Measurements from ENCODE around the gene FOXO1.

The FOXO1 gene

GRCh38 chr13:40657951-40658350 is 8.5 kb downstream of the FOXO1 start:
- Histone ChIP-seq H3K36me3 (ENCODE audit: control insufficient read depth, insufficient read depth, low read length) (no peaks in the 10 kb centered on the region), H3K4me3 (replicated peaks; ENCODE audit: low read depth, low read length) (no peak overlapping the region), H3K27me3 (replicated peaks; ENCODE audit: control insufficient read depth, insufficient read depth, low read length) (no peaks in the 10 kb centered on the region)
- TF ChIP-seq, protein P1, sequence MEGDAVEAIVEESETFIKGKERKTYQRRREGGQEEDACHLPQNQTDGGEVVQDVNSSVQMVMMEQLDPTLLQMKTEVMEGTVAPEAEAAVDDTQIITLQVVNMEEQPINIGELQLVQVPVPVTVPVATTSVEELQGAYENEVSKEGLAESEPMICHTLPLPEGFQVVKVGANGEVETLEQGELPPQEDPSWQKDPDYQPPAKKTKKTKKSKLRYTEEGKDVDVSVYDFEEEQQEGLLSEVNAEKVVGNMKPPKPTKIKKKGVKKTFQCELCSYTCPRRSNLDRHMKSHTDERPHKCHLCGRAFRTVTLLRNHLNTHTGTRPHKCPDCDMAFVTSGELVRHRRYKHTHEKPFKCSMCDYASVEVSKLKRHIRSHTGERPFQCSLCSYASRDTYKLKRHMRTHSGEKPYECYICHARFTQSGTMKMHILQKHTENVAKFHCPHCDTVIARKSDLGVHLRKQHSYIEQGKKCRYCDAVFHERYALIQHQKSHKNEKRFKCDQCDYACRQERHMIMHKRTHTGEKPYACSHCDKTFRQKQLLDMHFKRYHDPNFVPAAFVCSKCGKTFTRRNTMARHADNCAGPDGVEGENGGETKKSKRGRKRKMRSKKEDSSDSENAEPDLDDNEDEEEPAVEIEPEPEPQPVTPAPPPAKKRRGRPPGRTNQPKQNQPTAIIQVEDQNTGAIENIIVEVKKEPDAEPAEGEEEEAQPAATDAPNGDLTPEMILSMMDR (IDR thresholded peaks at IDR 0.05; ENCODE audit: insufficient read depth, low read length, poor library complexity, severe bottlenecking), result no peak
- no peak for DNase-seq (ENCODE audit: extremely low read depth, insufficient read length)

DNA sequence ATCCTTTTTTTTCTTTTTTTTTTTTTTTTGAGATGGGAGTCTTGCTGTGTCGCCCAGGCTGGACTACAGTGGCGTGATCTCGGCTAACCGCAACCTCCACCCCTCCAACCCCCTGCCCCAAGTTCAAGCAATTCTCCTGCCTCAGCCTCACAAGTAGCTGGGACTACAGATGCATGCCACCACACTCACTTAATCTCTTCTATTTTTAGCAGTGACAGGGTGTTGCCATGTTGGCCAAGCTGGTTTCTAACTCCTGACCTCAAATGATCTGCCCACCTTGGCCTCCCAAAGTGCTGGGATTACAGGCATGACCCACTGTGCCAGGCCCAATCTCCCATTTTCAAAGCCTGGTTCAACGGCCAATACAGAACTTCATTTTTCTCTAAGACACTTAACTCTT is 9.1 kb downstream of the FOXO1 start:
- TF ChIP-seq, protein P1 (IDR thresholded peaks at IDR 0.05; ENCODE audit: insufficient read depth, low read length, poor library complexity, severe bottlenecking), result no peak
- DNase-seq (ENCODE audit: extremely low read depth, insufficient read length), result no peak
- Histone ChIP-seq H3K36me3 (ENCODE audit: control insufficient read depth, insufficient read depth, low read length) (no peaks in the 10 kb centered on the region), H3K4me3 (replicated peaks; ENCODE audit: low read depth, low read length) (no peak overlapping the region), H3K27me3 (replicated peaks; ENCODE audit: control insufficient read depth, insufficient read depth, low read length) (no peaks in the 10 kb centered on the region)

GRCh38 chr13:40656358-40656757 is 10.1 kb downstream of the FOXO1 start:
- Histone ChIP-seq H3K27me3 (replicated peaks; ENCODE audit: control insufficient read depth, insufficient read depth, low read length) (no peaks in the 10 kb centered on the region), H3K36me3 (ENCODE audit: control insufficient read depth, insufficient read depth, low read length) (no peaks in the 10 kb centered on the region), H3K4me3 (replicated peaks; ENCODE audit: low read depth, low read length) (no peak overlapping the region)
- DNase-seq (ENCODE audit: extremely low read depth, insufficient read length), result no peak
- TF ChIP-seq, protein P1 (IDR thresholded peaks at IDR 0.05; ENCODE audit: insufficient read depth, low read length, poor library complexity, severe bottlenecking), result no peak

DNA sequence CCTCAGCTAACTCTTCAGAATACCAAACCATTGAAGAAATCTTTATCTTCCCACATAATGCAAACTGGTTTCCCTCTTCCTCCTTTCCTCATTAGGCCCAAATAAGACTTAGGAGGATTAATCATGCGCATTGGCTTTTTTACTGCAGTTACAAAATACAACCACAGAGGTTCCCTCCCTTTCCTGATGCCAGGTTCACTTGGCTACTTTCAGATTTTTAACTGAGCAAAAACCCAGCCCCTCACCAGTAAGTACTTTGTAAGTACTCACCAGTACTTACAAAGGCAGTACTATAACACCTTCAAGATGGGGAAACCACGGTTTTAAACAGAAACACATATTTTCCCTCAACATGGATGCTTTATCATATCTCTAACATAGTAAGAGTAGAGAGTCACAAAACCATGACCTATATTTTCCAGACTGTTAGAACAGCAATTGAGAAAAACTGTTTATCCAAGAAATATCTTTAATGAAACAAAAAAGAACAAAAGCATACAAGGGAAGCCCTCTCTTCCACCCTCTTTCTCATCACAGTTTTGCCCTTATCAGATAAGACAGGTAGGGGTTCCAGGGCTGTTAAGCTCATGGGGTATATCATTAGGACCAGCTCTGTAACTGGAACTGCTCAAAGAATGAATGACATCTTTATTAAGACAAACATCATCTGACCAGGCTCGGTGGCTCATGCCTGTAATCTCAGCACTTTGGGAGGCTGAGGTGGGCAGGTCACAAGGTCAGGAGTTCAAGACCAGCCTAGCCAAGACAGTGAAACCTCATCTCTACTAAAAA is 12.7 kb downstream of the FOXO1 start:
- Histone ChIP-seq H3K36me3 (ENCODE audit: control insufficient read depth, insufficient read depth, low read length) (no peaks in the 10 kb centered on the region), H3K4me3 (replicated peaks; ENCODE audit: low read depth, low read length) (peak overlapping the region; percentile 19), H3K27me3 (replicated peaks; ENCODE audit: control insufficient read depth, insufficient read depth, low read length) (no peaks in the 10 kb centered on the region)
- TF ChIP-seq, protein P1 (IDR thresholded peaks at IDR 0.05; ENCODE audit: insufficient read depth, low read length, poor library complexity, severe bottlenecking), result no peak
- no peak for DNase-seq (ENCODE audit: extremely low read depth, insufficient read length)

GRCh38 chr13:40652588-40652940 is 13.9 kb downstream of the FOXO1 start:
- Histone ChIP-seq H3K4me3 (replicated peaks; ENCODE audit: low read depth, low read length) (peak overlapping the region; percentile 44; the same call in 1 of the 2 replicates), H3K27me3 (replicated peaks; ENCODE audit: control insufficient read depth, insufficient read depth, low read length) (no peaks in the 10 kb centered on the region), H3K36me3 (ENCODE audit: control insufficient read depth, insufficient read depth, low read length) (no peaks in the 10 kb centered on the region)
- TF ChIP-seq, protein P1 (IDR thresholded peaks at IDR 0.05; ENCODE audit: insufficient read depth, low read length, poor library complexity, severe bottlenecking), result no peak
- DNase-seq (ENCODE audit: extremely low read depth, insufficient read length), result no peak
